K562 (cell line): ENCODE measurements around the gene BHLHE40. TPM values are rescaled to one million over a fixed set of nuclear protein-coding genes. Genes with fewer than 3 reads are reported as not detected.

ENCODE experiments used
- ATAC-seq: fragments of 200-7000 bp; cut with Tn5 transposase; 3 replicates; pipeline ENCODE4 v1.9.1; 2020; ENCODE audit warnings: moderate library complexity
- BruUV-seq: library from RNA; stranded (reverse); fragments of 400-500 nt; replicated peaks from 2 replicates; lab custom pipeline; 2021; lab: Mats Ljungman, UMichigan
- CTCF ChIA-PET: fragments of 300-600 bp; formaldehyde crosslinking; extraction: SDS; loops from one replicate; lab custom pipeline; 2021; ENCODE audit warnings: low intra/inter-chr PET ratio; lab: Yijun Ruan, JAX
- POLR2A ChIA-PET: fragments of 300-600, 350-650 bp; sonication (Branson Sonifier 250); formaldehyde crosslinking; extraction: SDS; loops from one replicate; lab custom pipeline; 2021; ENCODE audit warnings: antibody characterized with exemption, inconsistent platforms; lab: Yijun Ruan, JAX
- DNase-seq, 4 experiments: peaks; one replicate each; pipeline versions ENCODE4 v3.0.0 to v3.0.0-alpha.2; 2011 to 2018; ENCODE audit warnings: low spot score in 3 of 4, mixed read lengths in 3 of 4; ENCODE audit errors: extremely low read depth in 1 of 4
- FAIRE-seq: peaks from 2 replicates; lab custom pipeline; 2011; peaks lifted over from hg19 to GRCh38; lab: Jason Lieb, UNC
- H2AFZ ChIP-seq: 2 replicates; pipeline ENCODE4 v1.6.0; 2011; ENCODE audit warnings: low read depth, low read length, control low read depth, inconsistent platforms
- H3K27ac ChIP-seq: fragments of 200-600 bp; 3 replicates; pipeline ENCODE4 v1.8.0; 2011; ENCODE audit warnings: low read depth, mild to moderate bottlenecking, control low read depth, inconsistent platforms, low read length, moderate library complexity, mixed read lengths; ENCODE audit errors: extremely low read depth
- H3K27me3 ChIP-seq, 2 experiments: fragments of 300-600 bp in 1 of 2; 2 replicates in 1 of 2; 3 replicates in 1 of 2; pipeline versions ENCODE4 v1.6.0 to v1.8.0; 2011; ENCODE audit warnings: inconsistent platforms in 2 of 2, low read length in 2 of 2, mild to moderate bottlenecking in 1 of 2, mixed read lengths in 1 of 2, moderate library complexity in 1 of 2; ENCODE audit not compliant: control insufficient read depth in 2 of 2, insufficient read depth in 2 of 2
- H3K36me3 ChIP-seq: fragments of 300-600 bp; 3 replicates; pipeline ENCODE4 v1.8.0; 2011; ENCODE audit warnings: mild to moderate bottlenecking, low read length, inconsistent platforms; ENCODE audit not compliant: control insufficient read depth, insufficient read depth
- H3K4me1 ChIP-seq, 2 experiments: fragments of 200-600 bp in 1 of 2; replicated peaks in 1 of 2; 2 replicates in 1 of 2; 3 replicates in 1 of 2; pipeline versions ENCODE4 v1.5.1 to v1.8.0; 2011; ENCODE audit warnings: inconsistent platforms in 2 of 2, low read length in 2 of 2, mild to moderate bottlenecking in 1 of 2, mixed read lengths in 1 of 2, moderate library complexity in 1 of 2; ENCODE audit not compliant: control insufficient read depth in 2 of 2, insufficient read depth in 2 of 2
- H3K4me2 ChIP-seq: 2 replicates; pipeline ENCODE4 v1.6.1; 2011; ENCODE audit warnings: low read length, control low read depth, inconsistent platforms, mixed read lengths; ENCODE audit not compliant: insufficient read depth
- H3K4me3 ChIP-seq: fragments of 200-600 bp; sonication (generic), shearing (Covaris generic); 2 replicates; pipeline ENCODE4 v1.5.1; 2016; ENCODE audit warnings: control low read depth, inconsistent platforms
- H3K79me2 ChIP-seq: fragments of 200-600 bp; 3 replicates; pipeline ENCODE4 v1.8.0; 2011; ENCODE audit warnings: low read length, inconsistent platforms; ENCODE audit not compliant: control insufficient read depth, insufficient read depth
- H3K9ac ChIP-seq, 2 experiments: 2 replicates each; pipeline versions ENCODE4 v1.6.0 to v1.6.1; 2011; ENCODE audit warnings: low read depth in 2 of 2, low read length in 2 of 2, control low read depth in 1 of 2, inconsistent platforms in 1 of 2, mild to moderate bottlenecking in 1 of 2, mixed read lengths in 1 of 2; ENCODE audit not compliant: insufficient read depth in 1 of 2
- H3K9me1 ChIP-seq: one replicate; pipeline ENCODE4 v1.6.0; 2011; ENCODE audit warnings: inconsistent platforms, mild to moderate bottlenecking, low read length, moderate library complexity; ENCODE audit not compliant: control insufficient read depth, insufficient read depth
- H3K9me3 ChIP-seq: replicated peaks from 2 replicates; pipeline ENCODE4 v1.5.1; 2011; ENCODE audit warnings: low read depth, low read length, inconsistent platforms; ENCODE audit not compliant: control insufficient read depth, insufficient read depth
- H4K20me1 ChIP-seq: replicated peaks from 2 replicates; pipeline ENCODE4 v1.6.1; 2011; ENCODE audit warnings: low read length, inconsistent platforms, mixed read lengths; ENCODE audit not compliant: control insufficient read depth, insufficient read depth
- CHD1 ChIP-seq: fragments of 200-600 bp; sonication (generic); IDR thresholded peaks from one replicate; pipeline ENCODE4 v1.6.1; 2012; ENCODE audit warnings: mild to moderate bottlenecking, moderate library complexity, low read length, inconsistent platforms
- MCM3 ChIP-seq: fragments of 450-650 bp; IDR thresholded peaks from 2 replicates; pipeline ENCODE4 v1.6.1; 2016
- NBN ChIP-seq: fragments of 450-650 bp; IDR thresholded peaks from 2 replicates; pipeline ENCODE4 v1.6.1; 2016; ENCODE audit warnings: low read depth, mild to moderate bottlenecking
- NFE2 ChIP-seq: IDR thresholded peaks from 2 replicates; pipeline ENCODE4 v1.6.1; 2014; ENCODE audit warnings: antibody characterized with exemption, low read depth
- RBFOX2 ChIP-seq: fragments of 200-400 bp; formaldehyde crosslinking; IDR thresholded peaks from 2 replicates; pipeline ENCODE4 v1.6.1; 2017; ENCODE audit warnings: low read depth, mild to moderate bottlenecking, low read length, moderate library complexity
- SMARCA4 ChIP-seq: fragments of 450-650 bp; IDR thresholded peaks from 2 replicates; pipeline ENCODE4 v1.6.1; 2016
- WGBS: fragments of 100-300 bp; shearing (Covaris generic); methylation state at CpG from one replicate; pipeline ENCODE4 v1.1.6; 2016; ENCODE audit warnings: low coverage, mixed read lengths; ENCODE audit not compliant: insufficient coverage; ENCODE audit errors: missing lambda C conversion rate; 5-methylcytosine and 5-hydroxymethylcytosine counted together
- in situ Hi-C: fragments of 300-500 bp; cut with MboI; formaldehyde crosslinking; loops from 4 replicates; pipeline ENCODE4 v1.15.0; 2018; ENCODE audit warnings: inconsistent platforms, mixed read lengths
- intact Hi-C: fragments of 100-400 bp; cut with micrococcal nuclease; formaldehyde crosslinking; loops from 2 replicates; pipeline ENCODE4 v1.14.2; 2022
- polyA plus RNA-seq, 8 experiments: library from polyadenylated mRNA; depleted of rRNA in 4 of 8; stranded (reverse) in 5 of 8; unstranded in 3 of 8; fragments of >200 nt; fragmentation: Nextera tagmentation in 2 of 8; fragmentation: Illumina TruSeq in 1 of 8; extraction: Ambion mirVana in 2 of 8; extraction: Trizol in 1 of 8; gene quantifications; 2 replicates each; pipeline versions ENCODE4 v1.2.1 to v1.2.3, GENCODE V29; 2011 to 2014; ENCODE audit warnings: inconsistent platforms in 1 of 8, missing spikeins in 1 of 8
- total RNA-seq, 7 experiments: library from RNA; depleted of rRNA in 6 of 7; stranded (reverse); fragments of >200 nt in 6 of 7; fragmentation: Illumina TruSeq in 2 of 7; extraction: Trizol in 2 of 7; gene quantifications; 2 replicates each; pipeline versions ENCODE4 v1.2.1 to v1.2.3, GENCODE V29; 2011 to 2021; ENCODE audit warnings: low replicate concordance in 1 of 7
- TF ChIP-seq, protein P1 (sequence below): fragments of 250-450 bp; sonication (Bioruptor Pico); IDR thresholded peaks from 2 replicates; pipeline ENCODE4 v1.5.0; 2022; ENCODE audit warnings: mild to moderate bottlenecking
- TF ChIP-seq, protein P2 (sequence below): sonication (generic); formaldehyde crosslinking; IDR thresholded peaks from 2 replicates; pipeline ENCODE4 v1.8.1; 2022; ENCODE audit warnings: missing genetic modification reagents
- TF ChIP-seq, protein P3 (sequence below): fragments of 450-650 bp; IDR thresholded peaks from 2 replicates; pipeline ENCODE4 v1.6.1; 2016
- TF ChIP-seq, protein P4 (sequence below): fragments of 250-450 bp; sonication (Bioruptor Pico); IDR thresholded peaks from 2 replicates; pipeline ENCODE4 v1.5.0; 2020; ENCODE audit warnings: mild to moderate bottlenecking

BHLHE40 gene
- total and polyA plus RNA-seq, 9 of the 15 experiments (the other 6 are each of a cell fraction or from before 2014, with no cell fraction given): 12.0 to 83.9 (median 31.4) TPM

DNA sequence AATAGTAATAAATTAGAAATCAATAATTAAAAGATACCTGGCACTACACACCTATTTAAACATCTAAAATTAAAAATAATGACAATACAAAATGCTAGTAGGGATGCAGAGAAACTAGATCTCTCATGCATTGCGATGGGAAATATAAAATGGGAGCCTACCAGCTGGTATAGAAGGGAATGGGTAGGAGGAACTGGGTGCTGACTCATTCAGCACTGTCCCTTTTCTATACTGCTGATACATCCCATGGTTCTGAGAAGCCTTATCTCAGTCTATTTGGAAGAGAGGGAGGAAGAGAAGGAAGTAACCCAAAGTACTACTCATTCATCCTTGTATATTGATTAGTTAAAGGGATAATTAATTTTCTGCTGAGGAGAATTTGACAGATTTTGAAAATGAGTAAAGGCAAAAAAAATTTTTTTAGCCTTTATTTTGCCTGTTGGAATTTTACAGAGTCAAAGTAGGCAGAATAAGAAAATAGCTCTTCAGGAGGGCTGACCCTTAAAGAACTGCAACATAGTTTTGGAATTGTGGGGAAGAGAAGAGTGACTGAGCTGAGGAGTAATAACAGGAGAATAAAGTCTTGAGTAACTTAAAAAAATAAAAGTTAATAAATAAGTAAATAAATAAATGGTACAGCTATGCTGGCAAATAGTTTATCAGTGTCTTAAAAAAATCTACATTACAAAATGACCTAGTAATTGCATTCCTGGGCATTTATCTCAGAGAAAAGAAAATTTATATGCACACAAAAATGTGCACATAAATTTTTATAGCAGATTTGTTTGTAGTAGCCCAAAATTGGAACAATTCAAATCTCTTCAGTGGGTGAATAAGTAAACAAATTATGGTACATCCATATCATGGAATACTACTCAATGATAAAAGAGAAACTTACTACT lies 15.3 kb upstream of the BHLHE40 start:
- FAIRE-seq (peak; percentile 95), ATAC-seq (peak; percentile 97), DNase-seq (peak in 2 of 4 experiments; percentile 58 to 74)
- Histone ChIP-seq H3K36me3 (no peaks in the 10 kb centered on the region), H2AFZ (peak overlapping the region; percentile 37), H3K9me1 (no peaks in the 10 kb centered on the region), H3K9ac (no peak overlapping the region), H3K4me2 (no peak overlapping the region), H3K79me2 (no peaks in the 10 kb centered on the region), H3K4me3 (no peak overlapping the region), H3K4me1 (peaks cover 6 to 9% of the 10 kb centered on the region in 2 experiments; a peak in 3 of 5 replicates), H3K27me3 (no peaks in the 10 kb centered on the region), H4K20me1 (no peaks in the 10 kb centered on the region), H3K27ac (peak overlapping the region; percentile 37; the same call in 1 of the 3 replicates), H3K9me3 (peaks cover 10% of the 10 kb centered on the region; the same call in 1 of the 2 replicates)
- ChIA-PET CTCF (no interaction called here), POLR2A (interaction anchor here (0.6 to 1.4 kb wide), 3 partner anchors 12 to 243 kb away, joined by 3 to 6 read pairs (median 3); partner anchors contain the start of gene BHLHE40)
- BruUV-seq: no TSS peak
- intact Hi-C loops (no loop called here), in situ Hi-C loops (no loop called here)
- 4% methylated on average over 1 of the region's 1 CpG for WGBS
- TF ChIP-seq, protein P1, sequence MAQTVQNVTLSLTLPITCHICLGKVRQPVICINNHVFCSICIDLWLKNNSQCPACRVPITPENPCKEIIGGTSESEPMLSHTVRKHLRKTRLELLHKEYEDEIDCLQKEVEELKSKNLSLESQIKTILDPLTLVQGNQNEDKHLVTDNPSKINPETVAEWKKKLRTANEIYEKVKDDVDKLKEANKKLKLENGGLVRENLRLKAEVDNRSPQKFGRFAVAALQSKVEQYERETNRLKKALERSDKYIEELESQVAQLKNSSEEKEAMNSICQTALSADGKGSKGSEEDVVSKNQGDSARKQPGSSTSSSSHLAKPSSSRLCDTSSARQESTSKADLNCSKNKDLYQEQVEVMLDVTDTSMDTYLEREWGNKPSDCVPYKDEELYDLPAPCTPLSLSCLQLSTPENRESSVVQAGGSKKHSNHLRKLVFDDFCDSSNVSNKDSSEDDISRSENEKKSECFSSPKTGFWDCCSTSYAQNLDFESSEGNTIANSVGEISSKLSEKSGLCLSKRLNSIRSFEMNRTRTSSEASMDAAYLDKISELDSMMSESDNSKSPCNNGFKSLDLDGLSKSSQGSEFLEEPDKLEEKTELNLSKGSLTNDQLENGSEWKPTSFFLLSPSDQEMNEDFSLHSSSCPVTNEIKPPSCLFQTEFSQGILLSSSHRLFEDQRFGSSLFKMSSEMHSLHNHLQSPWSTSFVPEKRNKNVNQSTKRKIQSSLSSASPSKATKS: no peak
- TF ChIP-seq SMARCA4: peak; percentile 85
- TF ChIP-seq, protein P2, sequence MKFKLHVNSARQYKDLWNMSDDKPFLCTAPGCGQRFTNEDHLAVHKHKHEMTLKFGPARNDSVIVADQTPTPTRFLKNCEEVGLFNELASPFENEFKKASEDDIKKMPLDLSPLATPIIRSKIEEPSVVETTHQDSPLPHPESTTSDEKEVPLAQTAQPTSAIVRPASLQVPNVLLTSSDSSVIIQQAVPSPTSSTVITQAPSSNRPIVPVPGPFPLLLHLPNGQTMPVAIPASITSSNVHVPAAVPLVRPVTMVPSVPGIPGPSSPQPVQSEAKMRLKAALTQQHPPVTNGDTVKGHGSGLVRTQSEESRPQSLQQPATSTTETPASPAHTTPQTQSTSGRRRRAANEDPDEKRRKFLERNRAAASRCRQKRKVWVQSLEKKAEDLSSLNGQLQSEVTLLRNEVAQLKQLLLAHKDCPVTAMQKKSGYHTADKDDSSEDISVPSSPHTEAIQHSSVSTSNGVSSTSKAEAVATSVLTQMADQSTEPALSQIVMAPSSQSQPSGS (CRISPR knock-in tag): no peak
- TF ChIP-seq, protein P3, sequence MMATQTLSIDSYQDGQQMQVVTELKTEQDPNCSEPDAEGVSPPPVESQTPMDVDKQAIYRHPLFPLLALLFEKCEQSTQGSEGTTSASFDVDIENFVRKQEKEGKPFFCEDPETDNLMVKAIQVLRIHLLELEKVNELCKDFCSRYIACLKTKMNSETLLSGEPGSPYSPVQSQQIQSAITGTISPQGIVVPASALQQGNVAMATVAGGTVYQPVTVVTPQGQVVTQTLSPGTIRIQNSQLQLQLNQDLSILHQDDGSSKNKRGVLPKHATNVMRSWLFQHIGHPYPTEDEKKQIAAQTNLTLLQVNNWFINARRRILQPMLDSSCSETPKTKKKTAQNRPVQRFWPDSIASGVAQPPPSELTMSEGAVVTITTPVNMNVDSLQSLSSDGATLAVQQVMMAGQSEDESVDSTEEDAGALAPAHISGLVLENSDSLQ: no peak
- no peak for TF ChIP-seq CHD1
- no peak for TF ChIP-seq MCM3
- TF ChIP-seq, protein P4, sequence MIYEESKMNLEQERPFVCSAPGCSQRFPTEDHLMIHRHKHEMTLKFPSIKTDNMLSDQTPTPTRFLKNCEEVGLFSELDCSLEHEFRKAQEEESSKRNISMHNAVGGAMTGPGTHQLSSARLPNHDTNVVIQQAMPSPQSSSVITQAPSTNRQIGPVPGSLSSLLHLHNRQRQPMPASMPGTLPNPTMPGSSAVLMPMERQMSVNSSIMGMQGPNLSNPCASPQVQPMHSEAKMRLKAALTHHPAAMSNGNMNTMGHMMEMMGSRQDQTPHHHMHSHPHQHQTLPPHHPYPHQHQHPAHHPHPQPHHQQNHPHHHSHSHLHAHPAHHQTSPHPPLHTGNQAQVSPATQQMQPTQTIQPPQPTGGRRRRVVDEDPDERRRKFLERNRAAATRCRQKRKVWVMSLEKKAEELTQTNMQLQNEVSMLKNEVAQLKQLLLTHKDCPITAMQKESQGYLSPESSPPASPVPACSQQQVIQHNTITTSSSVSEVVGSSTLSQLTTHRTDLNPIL: no peak
- no peak for TF ChIP-seq RBFOX2
- TF ChIP-seq NBN: no peak
- peak; percentile 91 for TF ChIP-seq NFE2
